Measurements from ENCODE around the gene CENPE.

DNA sequence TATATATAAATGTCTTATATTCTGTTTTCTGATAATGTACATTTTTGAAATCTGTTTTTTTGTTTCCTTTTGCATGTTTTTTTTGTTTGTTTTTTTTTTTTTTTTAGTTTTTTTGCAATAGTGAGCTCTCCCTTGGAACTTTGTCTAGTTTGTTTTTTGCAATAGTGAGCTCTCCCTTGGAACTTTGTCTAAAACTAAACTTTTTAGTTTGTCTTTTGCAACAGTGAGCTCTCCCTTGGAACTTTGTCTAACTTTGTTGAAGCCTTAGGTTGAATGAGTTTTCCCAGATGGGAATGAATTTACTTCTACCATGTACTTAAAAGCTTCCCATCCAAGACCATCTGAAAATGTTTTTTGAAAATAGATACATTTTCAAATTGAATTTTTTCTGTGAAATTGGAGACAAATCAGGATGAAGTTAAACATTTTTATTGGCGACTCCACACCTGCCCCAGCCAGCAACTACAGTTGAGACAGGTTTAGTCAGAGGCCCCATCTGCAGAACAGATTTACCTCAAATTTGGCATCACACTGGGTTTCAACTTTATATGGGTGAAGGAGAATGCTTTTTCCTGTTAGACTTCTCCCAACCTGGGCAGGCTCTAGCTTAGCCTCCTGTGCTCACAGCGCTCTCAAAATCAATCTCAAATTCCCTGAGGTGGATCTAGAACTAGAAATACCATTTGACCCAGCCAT lies 137.5 kb downstream of the CENPE start:
- TF ChIP-seq, protein P1, sequence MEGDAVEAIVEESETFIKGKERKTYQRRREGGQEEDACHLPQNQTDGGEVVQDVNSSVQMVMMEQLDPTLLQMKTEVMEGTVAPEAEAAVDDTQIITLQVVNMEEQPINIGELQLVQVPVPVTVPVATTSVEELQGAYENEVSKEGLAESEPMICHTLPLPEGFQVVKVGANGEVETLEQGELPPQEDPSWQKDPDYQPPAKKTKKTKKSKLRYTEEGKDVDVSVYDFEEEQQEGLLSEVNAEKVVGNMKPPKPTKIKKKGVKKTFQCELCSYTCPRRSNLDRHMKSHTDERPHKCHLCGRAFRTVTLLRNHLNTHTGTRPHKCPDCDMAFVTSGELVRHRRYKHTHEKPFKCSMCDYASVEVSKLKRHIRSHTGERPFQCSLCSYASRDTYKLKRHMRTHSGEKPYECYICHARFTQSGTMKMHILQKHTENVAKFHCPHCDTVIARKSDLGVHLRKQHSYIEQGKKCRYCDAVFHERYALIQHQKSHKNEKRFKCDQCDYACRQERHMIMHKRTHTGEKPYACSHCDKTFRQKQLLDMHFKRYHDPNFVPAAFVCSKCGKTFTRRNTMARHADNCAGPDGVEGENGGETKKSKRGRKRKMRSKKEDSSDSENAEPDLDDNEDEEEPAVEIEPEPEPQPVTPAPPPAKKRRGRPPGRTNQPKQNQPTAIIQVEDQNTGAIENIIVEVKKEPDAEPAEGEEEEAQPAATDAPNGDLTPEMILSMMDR (conservative IDR thresholded peaks at IDR 0.05 in 1 of 2, IDR thresholded peaks at IDR 0.05 in 1 of 2; ENCODE audit: extremely low read depth in 1 of 2, insufficient read depth in 1 of 2, low read depth in 1 of 2, low read length in 2 of 2) = no peak
- no peak for TF ChIP-seq EZH2 (IDR thresholded peaks at IDR 0.05; ENCODE audit: borderline replicate concordance, low read length)
